GM18870 (cell line): ENCODE measurements around the gene TRIP4.

Experiments used
- ATAC-seq: cut with Tn5 transposase; IDR thresholded peaks from one replicate; pipeline ENCODE4 v1.9.1; 2021; ENCODE audit warnings: moderate library complexity; ENCODE audit not compliant: unreplicated experiment

TRIP4 gene

GRCh38 chr15:64444836-64445235 lies 57.2 kb downstream of the TRIP4 start:
- no peak for ATAC-seq

- ATAC-seq: no peak
Observed at GRCh38 chr15:64447536-64448315, 60.1 kb downstream of the TRIP4 start.

GRCh38 chr15:64452988-64453688 lies 65.5 kb downstream of the TRIP4 start:
- no peak for ATAC-seq

- ATAC-seq: no peak
Observed at GRCh38 chr15:64453689-64454037, 66.0 kb downstream of the TRIP4 start.

- ATAC-seq: no peak
Observed at GRCh38 chr15:64454282-64454681, 66.6 kb downstream of the TRIP4 start.

GRCh38 chr15:64455961-64456371 lies 68.3 kb downstream of the TRIP4 start:
- no peak for ATAC-seq

- no peak for ATAC-seq
Observed at GRCh38 chr15:64456634-64457108, 69.0 kb downstream of the TRIP4 start.

- no peak for ATAC-seq
Observed at GRCh38 chr15:64459066-64459781, 71.6 kb downstream of the TRIP4 start.

- ATAC-seq: peak; percentile 34
Observed at GRCh38 chr15:64460206-64460723, 72.6 kb downstream of the TRIP4 start, which contains the start of gene ZNF609. Gene ZNF609, plus strand, starts transcription at chr15:64460578. Its CDS starts 38,842 bp downstream, at chr15:64499420.

GRCh38 chr15:64460724-64461720 lies 73.4 kb downstream of the TRIP4 start:
- ATAC-seq: no peak

GRCh38 chr15:64461721-64462162 lies 74.1 kb downstream of the TRIP4 start:
- ATAC-seq: no peak

- no peak for ATAC-seq
Observed at GRCh38 chr15:64462492-64462891, 74.9 kb downstream of the TRIP4 start.

GRCh38 chr15:64464276-64465005 lies 76.8 kb downstream of the TRIP4 start:
- no peak for ATAC-seq

GRCh38 chr15:64466408-64467141 lies 78.9 kb downstream of the TRIP4 start:
- no peak for ATAC-seq

GRCh38 chr15:64472161-64472560 lies 84.5 kb downstream of the TRIP4 start:
- ATAC-seq: no peak

- no peak for ATAC-seq
Observed at GRCh38 chr15:64474846-64475245, 87.2 kb downstream of the TRIP4 start.

- ATAC-seq: no peak
Observed at GRCh38 chr15:64476550-64476949, 88.9 kb downstream of the TRIP4 start.

- ATAC-seq: no peak
Observed at GRCh38 chr15:64478863-64479262, 91.2 kb downstream of the TRIP4 start.

GRCh38 chr15:64480891-64481290 lies 93.3 kb downstream of the TRIP4 start:
- no peak for ATAC-seq
